Common myeloid progenitor, CD34-positive (primary cell): ENCODE results near the gene SP100. TPM values are rescaled to one million over a fixed set of nuclear protein-coding genes. Genes with fewer than 3 reads are reported as not detected.
"Not testable (repeated sequence)": the region's sequence is repeated elsewhere in the genome, so short reads cannot be mapped to it uniquely, and the experiment has no call there.

Experiments
- CTCF ChIA-PET: fragments of 350-600 bp; sonication (Branson Sonifier 250); formaldehyde crosslinking; loops from one replicate; lab custom pipeline; 2021; ENCODE audit warnings: antibody characterized with exemption; lab: Charles Lee
- POLR2A ChIA-PET: fragments of 350-600 bp; sonication (Branson Sonifier 250); formaldehyde crosslinking; loops from one replicate; lab custom pipeline; 2021; ENCODE audit warnings: antibody characterized with exemption; lab: Charles Lee
- DNase-seq, 3 donors: peaks; one replicate each; pipeline versions ENCODE4 v3.0.0 to v3.0.0-alpha.2; 2013
- H3K27ac ChIP-seq, 2 experiments: 1 replicate in 1 of 2; 2 replicates in 1 of 2; pipeline ENCODE4 v1.7.0; 2013; ENCODE audit warnings: inconsistent platforms in 2 of 2, low read length in 2 of 2, mild to moderate bottlenecking in 2 of 2, low read depth in 1 of 2, moderate library complexity in 1 of 2; ENCODE audit not compliant: severe bottlenecking in 2 of 2, insufficient read depth in 1 of 2, poor library complexity in 1 of 2
- H3K27me3 ChIP-seq, 5 experiments: replicated peaks in 2 of 5; 1 replicate in 3 of 5; 2 replicates in 2 of 5; pipeline versions ENCODE4 v1.6.1 to v1.7.0; 2013; ENCODE audit warnings: low read length in 4 of 5, mild to moderate bottlenecking in 2 of 5, moderate library complexity in 2 of 5, inconsistent platforms in 1 of 5; ENCODE audit not compliant: insufficient read depth in 5 of 5, control insufficient read depth in 4 of 5
- H3K36me3 ChIP-seq, 4 experiments: 1 replicate in 2 of 4; 2 replicates in 2 of 4; pipeline versions ENCODE4 v1.6.1 to v1.7.0; 2013; ENCODE audit warnings: low read length in 3 of 4, control low read depth in 1 of 4, mild to moderate bottlenecking in 1 of 4; ENCODE audit not compliant: control insufficient read depth in 4 of 4, insufficient read depth in 4 of 4
- H3K4me1 ChIP-seq, 4 experiments: 1 replicate in 3 of 4; 2 replicates in 1 of 4; pipeline versions ENCODE4 v1.6.1 to v1.7.1; 2013; ENCODE audit warnings: low read length in 3 of 4, mild to moderate bottlenecking in 3 of 4, control low read depth in 1 of 4, inconsistent platforms in 1 of 4, moderate library complexity in 1 of 4; ENCODE audit not compliant: control insufficient read depth in 4 of 4, insufficient read depth in 4 of 4; ENCODE audit errors: control extremely low read depth in 1 of 4
- H3K4me3 ChIP-seq, 7 experiments: 1 replicate in 4 of 7; 2 replicates in 3 of 7; pipeline versions ENCODE4 v1.5.1 to v1.7.0; 2013; ENCODE audit warnings: mild to moderate bottlenecking in 7 of 7, low read length in 6 of 7, moderate library complexity in 6 of 7, inconsistent platforms in 2 of 7, low read depth in 2 of 7, control low read depth in 1 of 7; ENCODE audit not compliant: insufficient read depth in 4 of 7, control insufficient read depth in 1 of 7; ENCODE audit errors: extremely low read depth in 1 of 7
- H3K9me3 ChIP-seq, 5 experiments: 1 replicate in 4 of 5; 2 replicates in 1 of 5; pipeline versions ENCODE4 v1.6.1 to v1.7.1; 2013; ENCODE audit warnings: low read length in 4 of 5, mild to moderate bottlenecking in 2 of 5, inconsistent platforms in 1 of 5, low read depth in 1 of 5, moderate library complexity in 1 of 5; ENCODE audit not compliant: control insufficient read depth in 4 of 5, insufficient read depth in 2 of 5; ENCODE audit errors: control extremely low read depth in 1 of 5
- WGBS: methylation state at CpG from one replicate; pipeline ENCODE4 v1.1.5; 2013; ENCODE audit not compliant: insufficient coverage; 5-methylcytosine and 5-hydroxymethylcytosine counted together
- polyA plus RNA-seq: library from polyadenylated mRNA; unstranded; fragments of 120-200 nt; gene quantifications from one replicate; pipeline ENCODE4 v1.2.1, GENCODE V29; 2013

SP100 gene
- polyA plus RNA-seq = 132 TPM

DNA sequence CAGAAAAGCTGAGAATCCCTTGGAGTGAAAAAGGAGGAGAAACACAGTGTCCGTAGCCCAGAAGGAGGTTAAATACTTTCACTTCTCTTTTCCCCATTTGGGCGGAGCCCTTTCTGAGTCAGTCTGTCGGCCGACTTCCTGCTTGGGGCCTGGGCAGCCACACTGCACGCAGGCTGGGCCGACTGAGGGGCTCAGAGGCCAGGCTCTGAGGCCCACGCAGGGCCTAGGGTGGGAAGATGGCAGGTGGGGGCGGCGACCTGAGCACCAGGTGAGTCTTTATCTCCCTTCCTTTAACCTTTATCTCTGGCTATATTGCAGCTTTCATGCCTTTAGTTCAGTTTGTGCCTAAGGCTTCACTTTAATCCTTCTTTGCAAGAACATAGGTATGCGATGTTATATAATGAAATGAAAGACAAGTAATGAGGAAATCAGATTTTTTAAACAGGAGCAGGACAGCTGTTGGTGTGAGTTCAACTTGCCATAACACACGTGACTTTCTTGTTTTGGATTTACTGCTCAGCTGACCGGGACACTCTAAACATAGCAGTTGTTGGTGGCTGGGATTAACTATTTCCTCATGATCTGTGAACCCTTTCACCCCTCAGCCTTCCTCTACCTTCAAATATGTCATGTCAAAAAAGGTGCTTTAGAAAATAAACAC, at the start of gene SP100:
TSS of gene SP100 (plus strand) at position 141 of the 661 bp plus-strand sequence. CDS start at position 237, 96 bp downstream.
- peak; percentile 86 to 92 (median 90) for DNase-seq
- peaks cover 20 to 49% (median 36%) of the 10 kb centered on the region in 4 experiments for H3K4me1 ChIP-seq
- 0% methylated on average over 6 of the region's 12 CpGs for WGBS
- H3K9me3 ChIP-seq = no peaks in the 10 kb centered on the region
- peak within 1 kb of the TSS; percentile 94 to 97 for H3K27ac ChIP-seq
- ChIA-PET CTCF (interaction anchor here (2.4 kb wide), 1 partner anchor 14 kb away, joined by 7 read pairs; no protein-coding TSS in a partner anchor), POLR2A (interaction anchor here (0.7 to 1.0 kb wide), 2 partner anchors 23 to 89 kb away, joined by 3 to 4 read pairs; partner anchors contain the start of gene SP140L)
- H3K27me3 ChIP-seq = no peaks in the 10 kb centered on the region
- peak within 1 kb of the TSS; percentile 1 to 95 (median 83) for H3K4me3 ChIP-seq
- peaks cover 0 to 6% (median 5%) of the 10 kb centered on the region in 4 experiments for H3K36me3 ChIP-seq

DNA sequence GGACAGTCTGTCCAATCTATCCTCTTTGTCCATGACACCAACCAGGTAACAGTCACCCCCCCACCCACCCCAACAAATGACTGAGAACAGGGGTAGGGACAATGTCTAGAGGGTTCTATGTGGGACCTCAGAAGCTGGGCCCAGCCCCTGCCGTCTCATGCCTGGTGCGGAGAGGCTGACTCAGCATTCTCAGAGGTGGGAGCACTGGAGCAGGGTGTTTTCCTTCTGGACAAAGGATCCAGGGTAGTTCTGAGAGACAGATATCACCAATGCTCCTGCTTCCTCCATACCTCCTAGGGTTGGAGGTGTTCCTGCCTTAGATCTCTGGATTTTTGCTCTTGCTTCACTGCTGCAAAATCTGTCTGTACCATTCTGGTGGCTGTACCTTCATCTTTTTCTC, 33.9 kb upstream of the SP100 start:
- ChIA-PET CTCF (no interaction called here), POLR2A (interaction anchor here (0.6 kb wide), 1 partner anchor 77 kb away, joined by 3 read pairs; no protein-coding TSS in a partner anchor)
- no peak overlapping the region for H3K27ac ChIP-seq
- H3K4me1 ChIP-seq = no peaks in the 10 kb centered on the region
- no peaks in the 10 kb centered on the region for H3K9me3 ChIP-seq
- 90% methylated on average over 2 of the region's 2 CpGs for WGBS
- no peaks in the 10 kb centered on the region for H3K27me3 ChIP-seq
- H3K36me3 ChIP-seq = peaks cover 19 to 32% (median 23%) of the 10 kb centered on the region in 4 experiments
- H3K4me3 ChIP-seq = no peak overlapping the region
- DNase-seq = no peak

- ChIA-PET POLR2A (no interaction called here), CTCF (no interaction called here)
- WGBS = 99% methylated on average over 5 of the region's 5 CpGs
- H3K27me3 ChIP-seq = no peaks in the 10 kb centered on the region
- peaks cover 18 to 33% (median 21%) of the 10 kb centered on the region in 4 experiments for H3K36me3 ChIP-seq
- no peaks in the 10 kb centered on the region for H3K9me3 ChIP-seq
- no peak overlapping the region for H3K4me3 ChIP-seq
- H3K4me1 ChIP-seq = no peaks in the 10 kb centered on the region
- H3K27ac ChIP-seq = no peak overlapping the region
- DNase-seq = no peak
Observed at GRCh38 chr2:230383453-230383852, 32.5 kb upstream of the SP100 start.

DNA sequence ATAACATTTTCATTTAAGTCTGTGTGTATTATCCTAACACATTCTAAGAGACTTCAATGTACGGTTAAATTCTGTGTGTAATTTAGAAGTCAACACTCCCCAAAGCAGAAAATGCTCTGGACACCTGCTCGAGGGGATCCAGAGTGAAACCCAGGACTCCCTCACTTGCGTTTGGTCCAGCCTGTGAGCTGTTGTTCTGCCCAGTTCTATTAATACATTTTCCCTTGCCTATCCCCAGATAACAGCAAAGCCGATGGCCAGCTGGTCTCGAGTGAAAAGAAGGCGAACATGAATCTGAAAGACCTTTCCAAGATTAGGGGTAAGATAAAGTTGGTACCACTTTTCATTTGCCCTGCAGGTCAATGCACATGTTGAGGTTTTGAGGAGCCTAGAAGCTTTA, 31.0 kb upstream of the SP100 start:
- 100% methylated on average over 3 of the region's 6 CpGs for WGBS
- CTCF ChIA-PET = no interaction called here

DNA sequence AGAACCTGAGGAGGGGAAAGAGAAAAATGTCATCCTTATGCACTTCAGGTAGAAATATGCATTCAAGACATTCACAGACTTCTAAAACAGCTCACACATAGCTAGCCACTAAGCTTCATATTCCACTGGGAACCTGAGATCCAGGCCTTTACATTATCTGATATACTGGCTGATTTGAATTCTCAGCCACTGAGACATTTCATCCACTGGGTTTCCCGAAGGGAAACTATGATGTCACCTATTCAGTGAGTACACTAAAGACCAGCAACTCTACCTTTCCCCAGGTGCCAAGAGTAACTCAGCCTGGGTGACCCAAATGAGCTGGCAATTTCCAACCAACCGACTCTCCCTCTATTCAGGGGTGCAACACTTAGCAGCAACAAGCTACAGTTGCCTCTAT, 21.7 kb upstream of the SP100 start:
- ChIA-PET CTCF (interaction anchor here (1.8 kb wide), 1 partner anchor 15 kb away, joined by 4 read pairs; no protein-coding TSS in a partner anchor), POLR2A (no interaction called here)
- Histone ChIP-seq H3K4me3 (no peak overlapping the region), H3K27me3 (no peaks in the 10 kb centered on the region), H3K27ac (no peak overlapping the region), H3K9me3 (peaks cover 0 to 28% (median 18%) of the 10 kb centered on the region in 5 experiments), H3K4me1 (no peaks in the 10 kb centered on the region), H3K36me3 (peaks cover 39 to 80% (median 48%) of the 10 kb centered on the region in 4 experiments)
- no peak for DNase-seq
- WGBS = 100% methylated on average over 2 of the region's 2 CpGs

More for the DNA sequence above, 31.0 kb upstream of the SP100 start:
- H3K27ac ChIP-seq = no peak overlapping the region
- H3K4me3 ChIP-seq = no peak overlapping the region
- H3K4me1 ChIP-seq = no peaks in the 10 kb centered on the region
- no peaks in the 10 kb centered on the region for H3K9me3 ChIP-seq
- H3K27me3 ChIP-seq = no peaks in the 10 kb centered on the region
- DNase-seq = no peak
- peaks cover 27 to 48% (median 32%) of the 10 kb centered on the region in 4 experiments for H3K36me3 ChIP-seq
- POLR2A ChIA-PET = no interaction called here

DNA sequence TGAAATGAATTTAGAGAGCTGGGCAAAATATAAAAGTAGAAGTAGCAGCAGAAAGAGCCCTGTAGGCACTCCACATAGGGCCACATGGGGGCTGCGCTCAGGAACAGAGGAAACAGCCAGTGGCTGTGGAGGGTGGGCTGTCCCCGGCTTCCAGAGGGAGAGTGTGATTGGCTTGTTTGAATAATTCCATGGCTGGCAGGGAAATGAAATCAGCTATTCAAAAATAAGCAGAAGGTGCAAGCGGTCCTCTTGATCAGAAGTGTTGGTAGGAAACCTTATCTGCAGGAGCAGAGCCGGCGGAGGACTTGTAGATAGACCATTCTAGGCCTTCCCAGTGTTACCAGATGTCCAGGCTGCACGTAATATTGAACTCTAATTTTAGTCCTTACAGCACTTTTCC, 17.3 kb upstream of the SP100 start:
- H3K36me3 ChIP-seq = peaks cover 20 to 62% (median 39%) of the 10 kb centered on the region in 4 experiments
- POLR2A ChIA-PET, H3K4me1 ChIP-seq, CTCF ChIA-PET, H3K27me3 ChIP-seq, H3K4me3 ChIP-seq: not testable (repeated sequence)
- DNase-seq = peak in 1 of 3 donors; percentile 53
- 100% methylated on average over 6 of the region's 6 CpGs for whole genome bisulfite sequencing
- peak overlapping the region in 1 of 2 experiments; percentile 33 for H3K27ac ChIP-seq
- H3K9me3 ChIP-seq = peaks cover 0 to 23% (median 18%) of the 10 kb centered on the region in 5 experiments

- WGBS = 90% methylated on average over 4 of the region's 7 CpGs
- ChIA-PET POLR2A (no interaction called here), CTCF (no interaction called here)
- no peak for DNase-seq
- H3K27me3 ChIP-seq = no peaks in the 10 kb centered on the region
- peaks cover 16 to 57% (median 32%) of the 10 kb centered on the region in 4 experiments for H3K36me3 ChIP-seq
- H3K4me3 ChIP-seq = no peak overlapping the region
- peaks cover 0 to 6% (median 3%) of the 10 kb centered on the region in 4 experiments for H3K4me1 ChIP-seq
- H3K9me3 ChIP-seq = peaks cover 0 to 14% (median 12%) of the 10 kb centered on the region in 5 experiments
- no peak overlapping the region for H3K27ac ChIP-seq
Observed at GRCh38 chr2:230400041-230400440, 16.0 kb upstream of the SP100 start.
